ENCODE measurements around the gene AMDHD2. TPM values are rescaled to one million over a fixed set of nuclear protein-coding genes. Genes with fewer than 3 reads are reported as not detected.

The AMDHD2 gene
- total and polyA plus RNA-seq, 10 donors, result 37.8 to 94.0 (median 70.6) TPM

DNA sequence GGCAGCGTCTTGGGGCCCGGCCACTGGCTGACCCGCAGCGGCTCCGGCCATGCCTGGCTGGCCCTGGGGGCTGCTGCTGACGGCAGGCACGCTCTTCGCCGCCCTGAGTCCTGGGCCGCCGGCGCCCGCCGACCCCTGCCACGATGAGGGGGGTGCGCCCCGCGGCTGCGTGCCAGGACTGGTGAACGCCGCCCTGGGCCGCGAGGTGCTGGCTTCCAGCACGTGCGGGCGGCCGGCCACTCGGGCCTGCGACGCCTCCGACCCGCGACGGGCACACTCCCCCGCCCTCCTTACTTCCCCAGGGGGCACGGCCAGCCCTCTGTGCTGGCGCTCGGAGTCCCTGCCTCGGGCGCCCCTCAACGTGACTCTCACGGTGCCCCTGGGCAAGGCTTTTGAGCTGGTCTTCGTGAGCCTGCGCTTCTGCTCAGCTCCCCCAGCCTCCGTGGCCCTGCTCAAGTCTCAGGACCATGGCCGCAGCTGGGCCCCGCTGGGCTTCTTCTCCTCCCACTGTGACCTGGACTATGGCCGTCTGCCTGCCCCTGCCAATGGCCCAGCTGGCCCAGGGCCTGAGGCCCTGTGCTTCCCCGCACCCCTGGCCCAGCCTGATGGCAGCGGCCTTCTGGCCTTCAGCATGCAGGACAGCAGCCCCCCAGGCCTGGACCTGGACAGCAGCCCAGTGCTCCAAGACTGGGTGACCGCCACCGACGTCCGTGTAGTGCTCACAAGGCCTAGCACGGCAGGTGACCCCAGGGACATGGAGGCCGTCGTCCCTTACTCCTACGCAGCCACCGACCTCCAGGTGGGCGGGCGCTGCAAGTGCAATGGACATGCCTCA lies 48.3 kb upstream of the AMDHD2 start:
- intact Hi-C loops (cut with DNase I; ENCODE audit: low total_unique reads), result no loop called here
- H3K27me3 ChIP-seq (replicated peaks in 1 of 7), result peaks cover 0 to 76% (median 65%) of the 10 kb centered on the region in 7 donors
- peak in 1 of 3 donors; percentile 36 for TF ChIP-seq POLR2AphosphoS5 (IDR thresholded peaks at IDR 0.05)
- TF ChIP-seq, protein P1, sequence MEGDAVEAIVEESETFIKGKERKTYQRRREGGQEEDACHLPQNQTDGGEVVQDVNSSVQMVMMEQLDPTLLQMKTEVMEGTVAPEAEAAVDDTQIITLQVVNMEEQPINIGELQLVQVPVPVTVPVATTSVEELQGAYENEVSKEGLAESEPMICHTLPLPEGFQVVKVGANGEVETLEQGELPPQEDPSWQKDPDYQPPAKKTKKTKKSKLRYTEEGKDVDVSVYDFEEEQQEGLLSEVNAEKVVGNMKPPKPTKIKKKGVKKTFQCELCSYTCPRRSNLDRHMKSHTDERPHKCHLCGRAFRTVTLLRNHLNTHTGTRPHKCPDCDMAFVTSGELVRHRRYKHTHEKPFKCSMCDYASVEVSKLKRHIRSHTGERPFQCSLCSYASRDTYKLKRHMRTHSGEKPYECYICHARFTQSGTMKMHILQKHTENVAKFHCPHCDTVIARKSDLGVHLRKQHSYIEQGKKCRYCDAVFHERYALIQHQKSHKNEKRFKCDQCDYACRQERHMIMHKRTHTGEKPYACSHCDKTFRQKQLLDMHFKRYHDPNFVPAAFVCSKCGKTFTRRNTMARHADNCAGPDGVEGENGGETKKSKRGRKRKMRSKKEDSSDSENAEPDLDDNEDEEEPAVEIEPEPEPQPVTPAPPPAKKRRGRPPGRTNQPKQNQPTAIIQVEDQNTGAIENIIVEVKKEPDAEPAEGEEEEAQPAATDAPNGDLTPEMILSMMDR (IDR thresholded peaks at IDR 0.05 in 8 of 11, conservative IDR thresholded peaks at IDR 0.05 in 3 of 11), result no peak
- no peaks in the 10 kb centered on the region for H3K36me3 ChIP-seq
- no peak overlapping the region for H3K27ac ChIP-seq
- no peaks in the 10 kb centered on the region for H3K9me3 ChIP-seq
- 10 to 54% (median 34%) methylated on average over 23 to 61 of the region's 61 CpGs for WGBS, 5 donors
- no peak for DNase-seq
- peaks cover 20 to 95% (median 77%) of the 10 kb centered on the region in 6 donors for H3K4me1 ChIP-seq
- H3K4me3 ChIP-seq, result peak overlapping the region in 4 of 8 donors; percentile 10 to 55 (median 20)

DNA sequence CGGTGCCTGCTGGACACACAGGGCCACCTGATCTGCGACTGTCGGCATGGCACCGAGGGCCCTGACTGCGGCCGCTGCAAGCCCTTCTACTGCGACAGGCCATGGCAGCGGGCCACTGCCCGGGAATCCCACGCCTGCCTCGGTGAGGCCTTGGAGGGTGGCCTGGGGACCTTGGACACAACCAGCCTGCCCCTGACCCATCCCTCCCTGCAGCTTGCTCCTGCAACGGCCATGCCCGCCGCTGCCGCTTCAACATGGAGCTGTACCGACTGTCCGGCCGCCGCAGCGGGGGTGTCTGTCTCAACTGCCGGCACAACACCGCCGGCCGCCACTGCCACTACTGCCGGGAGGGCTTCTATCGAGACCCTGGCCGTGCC lies 47.7 kb upstream of the AMDHD2 start:
- no peaks in the 10 kb centered on the region for H3K9me3 ChIP-seq
- H3K4me3 ChIP-seq, result peak overlapping the region in 1 of 8 donors; percentile 55
- no peak for DNase-seq
- peaks cover 0 to 70% (median 62%) of the 10 kb centered on the region in 7 donors for H3K27me3 ChIP-seq (replicated peaks in 1 of 7)
- H3K4me1 ChIP-seq, result peaks cover 20 to 91% (median 72%) of the 10 kb centered on the region in 6 donors
- 60 to 95% (median 94%) methylated on average over 1 to 27 of the region's 27 CpGs for WGBS, 5 donors
- H3K27ac ChIP-seq, result no peak overlapping the region
- intact Hi-C loops (cut with DNase I; ENCODE audit: low total_unique reads), result no loop called here
- TF ChIP-seq, protein P1 (IDR thresholded peaks at IDR 0.05 in 8 of 11, conservative IDR thresholded peaks at IDR 0.05 in 3 of 11), result no peak
- TF ChIP-seq POLR2A (IDR thresholded peaks at IDR 0.05) (no peak), POLR2AphosphoS5 (IDR thresholded peaks at IDR 0.05) (no peak)
- no peaks in the 10 kb centered on the region for H3K36me3 ChIP-seq

GRCh38 chr16:2472885-2473445 lies 47.2 kb upstream of the AMDHD2 start:
- TF ChIP-seq, protein P1 (IDR thresholded peaks at IDR 0.05 in 8 of 11, conservative IDR thresholded peaks at IDR 0.05 in 3 of 11), result no peak
- TF ChIP-seq POLR2A (IDR thresholded peaks at IDR 0.05), result no peak
- no peak for TF ChIP-seq POLR2AphosphoS5 (IDR thresholded peaks at IDR 0.05)
- no peak for DNase-seq
- Histone ChIP-seq H3K27ac (no peak overlapping the region), H3K9me3 (no peaks in the 10 kb centered on the region), H3K4me1 (peaks cover 19 to 87% (median 67%) of the 10 kb centered on the region in 6 donors), H3K27me3 (replicated peaks in 1 of 7) (peaks cover 0 to 65% (median 57%) of the 10 kb centered on the region in 7 donors), H3K4me3 (peak overlapping the region in 2 of 8 donors; percentile 74 to 93), H3K36me3 (no peaks in the 10 kb centered on the region)
- intact Hi-C loops (cut with DNase I; ENCODE audit: low total_unique reads), result no loop called here
- WGBS, 5 donors, result 74 to 88% (median 84%) methylated on average over 6 to 14 of the region's 14 CpGs

DNA sequence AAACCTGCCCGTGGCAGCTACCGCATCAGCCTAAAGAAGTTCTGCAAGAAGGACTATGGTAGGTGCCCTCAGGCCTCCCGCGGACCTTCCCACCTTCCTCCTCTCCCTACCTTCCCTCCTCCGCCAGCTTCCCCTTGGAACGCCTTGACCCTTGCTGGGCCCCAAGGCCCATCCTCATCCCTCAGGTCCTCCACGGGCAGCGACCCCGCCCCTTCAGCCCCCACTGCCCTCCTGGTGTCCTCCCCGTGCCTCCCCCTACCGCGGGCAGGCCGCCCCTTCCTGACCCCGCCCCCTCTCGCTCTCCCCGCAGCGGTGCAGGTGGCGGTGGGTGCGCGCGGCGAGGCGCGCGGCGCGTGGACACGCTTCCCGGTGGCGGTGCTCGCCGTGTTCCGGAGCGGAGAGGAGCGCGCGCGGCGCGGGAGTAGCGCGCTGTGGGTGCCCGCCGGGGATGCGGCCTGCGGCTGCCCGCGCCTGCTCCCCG lies 46.7 kb upstream of the AMDHD2 start:
- intact Hi-C loops (cut with DNase I; ENCODE audit: low total_unique reads), result no loop called here
- peak; percentile 83 for DNase-seq
- peak overlapping the region in 6 of 8 donors; percentile 26 to 93 (median 69) for H3K4me3 ChIP-seq
- H3K9me3 ChIP-seq, result no peaks in the 10 kb centered on the region
- H3K4me1 ChIP-seq, result peaks cover 15 to 84% (median 62%) of the 10 kb centered on the region in 6 donors
- H3K27me3 ChIP-seq (replicated peaks in 1 of 7), result peaks cover 0 to 60% (median 51%) of the 10 kb centered on the region in 7 donors
- TF ChIP-seq, protein P1 (IDR thresholded peaks at IDR 0.05 in 8 of 11, conservative IDR thresholded peaks at IDR 0.05 in 3 of 11), result no peak
- TF ChIP-seq POLR2AphosphoS5 (IDR thresholded peaks at IDR 0.05) (no peak), POLR2A (IDR thresholded peaks at IDR 0.05) (no peak)
- H3K27ac ChIP-seq, result no peak overlapping the region
- 2 to 8% (median 5%) methylated on average over 13 to 49 of the region's 49 CpGs for WGBS, 5 donors
- no peaks in the 10 kb centered on the region for H3K36me3 ChIP-seq
